Prostate gland (tissue), 2 donors: Measurements from ENCODE around the gene UIMC1. TPM values are rescaled to one million over a fixed set of nuclear protein-coding genes. Genes with fewer than 3 reads are reported as not detected.

ENCODE experiments used
- DNase-seq: peaks from one replicate; pipeline ENCODE4 v3.0.0-alpha.2; 2019; ENCODE audit warnings: low spot score
- H3K27ac ChIP-seq, 2 donors: fragments of 200-600 bp; sonication (generic); 2 replicates each; pipeline ENCODE4 v1.5.1; 2017 to 2019
- H3K27me3 ChIP-seq: fragments of 200-600 bp; sonication (generic); replicated peaks from 2 replicates; pipeline ENCODE4 v1.5.1; 2019; ENCODE audit not compliant: insufficient read depth
- H3K36me3 ChIP-seq, 2 donors: fragments of 200-600 bp; sonication (generic); 1 replicate in 1 of 2; 2 replicates in 1 of 2; pipeline versions ENCODE4 v1.5.1 to v1.8.1; 2017 to 2019
- H3K4me1 ChIP-seq: fragments of 200-600 bp; sonication (generic); replicated peaks from 2 replicates; pipeline ENCODE4 v1.5.1; 2019
- H3K4me3 ChIP-seq, 2 donors: fragments of 200-600 bp; sonication (generic); 2 replicates each; pipeline ENCODE4 v1.5.1; 2017 to 2019
- H3K9me3 ChIP-seq: fragments of 200-600 bp; sonication (generic); 2 replicates; pipeline ENCODE4 v1.5.1; 2017
- CTCF ChIP-seq, 4 experiments: fragments of 200-600 bp in 2 of 4; fragments of 450-650 bp in 2 of 4; sonication (generic) in 2 of 4; IDR thresholded peaks; 1 replicate in 3 of 4; 2 replicates in 1 of 4; pipeline ENCODE4 v1.5.1; 2016 to 2019; ENCODE audit warnings: antibody characterized with exemption in 4 of 4, mild to moderate bottlenecking in 2 of 4, moderate library complexity in 2 of 4
- POLR2A ChIP-seq: fragments of 450-650 bp; IDR thresholded peaks from one replicate; pipeline ENCODE4 v1.6.1; 2016; ENCODE audit warnings: antibody characterized with exemption, mild to moderate bottlenecking
- POLR2AphosphoS5 ChIP-seq: sonication (generic); formaldehyde crosslinking; IDR thresholded peaks from one replicate; pipeline ENCODE4 v1.6.1; 2017; ENCODE audit warnings: antibody characterized with exemption
- WGBS: methylation state at CpG from one replicate; pipeline ENCODE4 v1.1.5; 2018; 5-methylcytosine and 5-hydroxymethylcytosine counted together
- intact Hi-C: fragments of 100-400 bp; cut with DNase I; formaldehyde crosslinking; loops from one replicate; pipeline ENCODE4 v1.14.2; 2022
- total RNA-seq, 2 donors: library from RNA; depleted of rRNA; stranded (reverse); fragments of >200 nt; gene quantifications; one replicate each; pipeline ENCODE4 v1.1.0, GENCODE V29; 2016

Gene UIMC1
- total RNA-seq, 2 donors from 2014 or later, result 29.3 to 38.3 TPM

GRCh38 chr5:176904276-176904675 is 102.3 kb downstream of the UIMC1 start:
- no peaks in the 10 kb centered on the region for H3K36me3 ChIP-seq
- TF ChIP-seq POLR2AphosphoS5 (no peak), CTCF (IDR thresholded peaks at IDR 0.05) (no peak), POLR2A (no peak)
- intact Hi-C loops, result no loop called here
- no peak for DNase-seq
- no peaks in the 10 kb centered on the region for H3K4me1 ChIP-seq
- 88% methylated on average over 3 of the region's 3 CpGs for WGBS
- H3K4me3 ChIP-seq, result no peak overlapping the region
- H3K27ac ChIP-seq, result no peak overlapping the region
- no peaks in the 10 kb centered on the region for H3K27me3 ChIP-seq
- H3K9me3 ChIP-seq, result no peaks in the 10 kb centered on the region

- intact Hi-C loops, result no loop called here
- DNase-seq, result no peak
- TF ChIP-seq CTCF (IDR thresholded peaks at IDR 0.05) (no peak), POLR2A (no peak), POLR2AphosphoS5 (no peak)
- H3K9me3 ChIP-seq, result no peaks in the 10 kb centered on the region
- no peak overlapping the region for H3K4me3 ChIP-seq
- WGBS, result 87% methylated on average over 5 of the region's 5 CpGs
- H3K36me3 ChIP-seq, result no peaks in the 10 kb centered on the region
- H3K27me3 ChIP-seq, result no peaks in the 10 kb centered on the region
- H3K4me1 ChIP-seq, result no peaks in the 10 kb centered on the region
- H3K27ac ChIP-seq, result no peak overlapping the region
These were observed 103.5 kb downstream of the UIMC1 start for GRCh38 chr5:176902911-176903664.

GRCh38 chr5:176902102-176902814 is 104.3 kb downstream of the UIMC1 start:
- no peak for DNase-seq
- TF ChIP-seq POLR2AphosphoS5 (no peak), CTCF (IDR thresholded peaks at IDR 0.05) (no peak), POLR2A (no peak)
- no peak overlapping the region for H3K27ac ChIP-seq
- intact Hi-C loops, result no loop called here
- no peaks in the 10 kb centered on the region for H3K4me1 ChIP-seq
- H3K9me3 ChIP-seq, result no peaks in the 10 kb centered on the region
- H3K27me3 ChIP-seq, result no peaks in the 10 kb centered on the region
- 87% methylated on average over 6 of the region's 6 CpGs for WGBS
- H3K4me3 ChIP-seq, result no peak overlapping the region
- no peaks in the 10 kb centered on the region for H3K36me3 ChIP-seq

DNA sequence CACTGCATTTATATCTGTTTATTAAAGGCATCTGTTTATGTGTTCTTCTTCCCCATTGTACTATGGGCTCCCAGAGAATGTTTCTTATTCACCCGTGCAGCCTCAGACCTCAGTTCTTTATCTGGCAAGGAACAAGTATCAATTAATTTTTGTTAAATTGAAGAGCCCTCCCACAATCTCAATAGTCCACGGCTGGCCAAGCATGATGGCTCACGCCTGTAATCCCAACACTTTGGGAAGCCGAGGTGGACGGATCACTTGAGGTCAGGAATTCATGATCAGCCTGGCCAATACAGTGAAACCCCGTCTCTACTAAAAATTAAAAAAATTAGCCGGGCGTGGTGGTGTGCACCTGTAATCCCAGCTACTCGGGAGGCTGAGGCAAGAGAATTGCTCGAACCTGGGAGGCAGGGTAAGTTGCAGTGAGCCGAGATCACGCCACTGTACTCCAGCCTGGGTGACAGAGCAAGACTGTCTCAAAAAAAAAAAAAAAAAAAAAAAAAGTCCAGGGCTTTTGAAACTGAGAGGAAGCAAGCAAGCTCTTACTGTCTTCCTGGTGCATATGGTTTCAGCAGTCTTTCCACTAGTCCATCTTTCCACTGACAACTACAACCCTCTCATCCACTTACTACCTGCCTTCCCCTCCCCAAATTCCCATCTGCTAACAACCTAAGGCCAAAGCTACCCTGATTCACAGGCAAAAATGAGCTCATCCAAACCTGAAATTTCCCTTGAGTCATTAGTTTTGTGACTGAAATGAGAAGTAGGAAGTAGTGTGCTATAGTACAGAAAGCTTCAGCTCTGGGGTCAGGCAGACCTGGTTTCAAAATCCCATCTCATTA is 105.1 kb downstream of the UIMC1 start:
- 94% methylated on average over 12 of the region's 12 CpGs for WGBS
- Histone ChIP-seq H3K9me3 (no peaks in the 10 kb centered on the region), H3K4me3 (no peak overlapping the region), H3K27me3 (no peaks in the 10 kb centered on the region), H3K4me1 (no peaks in the 10 kb centered on the region), H3K27ac (no peak overlapping the region), H3K36me3 (no peaks in the 10 kb centered on the region)
- DNase-seq, result no peak
- TF ChIP-seq POLR2A, result no peak
- TF ChIP-seq POLR2AphosphoS5, result no peak
- TF ChIP-seq CTCF (IDR thresholded peaks at IDR 0.05), result no peak
- intact Hi-C loops, result no loop called here
